ENCODE data around the gene SMG7. TPM values are rescaled to one million over a fixed set of nuclear protein-coding genes. Genes with fewer than 3 reads are reported as not detected.

The SMG7 gene
- total and polyA plus RNA-seq, 8 donors = 13.4 to 44.9 (median 29.1) TPM

DNA sequence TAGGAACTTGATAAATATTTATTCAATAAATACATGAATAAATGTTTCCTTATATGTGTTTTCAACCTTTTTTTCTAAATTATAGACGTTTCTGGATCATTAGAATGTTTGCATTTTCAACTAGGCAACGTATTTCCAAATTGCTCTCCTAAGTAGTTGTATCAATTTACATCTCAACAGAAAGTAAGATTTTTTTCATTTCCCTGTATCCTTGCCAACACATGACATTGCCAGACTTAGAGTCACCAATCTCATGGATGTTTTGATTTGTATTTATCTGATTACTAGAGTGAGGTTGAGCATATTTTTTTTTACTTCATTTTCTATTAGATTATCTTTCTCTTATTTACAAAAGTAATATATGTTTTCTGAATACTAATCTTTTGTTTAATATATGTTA lies 22.2 kb upstream of the SMG7 start:
- intact Hi-C loops (cut with DNase I; ENCODE audit: low total_unique reads) = no loop called here
- Histone ChIP-seq H3K4me1 (no peaks in the 10 kb centered on the region), H3K27ac (no peak overlapping the region), H3K4me3 (no peak overlapping the region), H3K27me3 (peaks cover 0 to 6% (median 0%) of the 10 kb centered on the region in 3 donors), H3K9me3 (no peaks in the 10 kb centered on the region), H3K36me3 (no peaks in the 10 kb centered on the region)
- DNase-seq = no peak
- no peak for TF ChIP-seq EP300 (IDR thresholded peaks at IDR 0.05)
- TF ChIP-seq POLR2A (IDR thresholded peaks at IDR 0.05) = no peak
- no peak for TF ChIP-seq POLR2AphosphoS5 (IDR thresholded peaks at IDR 0.05)
- TF ChIP-seq CTCF (IDR thresholded peaks at IDR 0.05) = no peak
- WGBS, 5 donors = 16 to 34% (median 23%) methylated on average over 2 of the region's 2 CpGs

DNA sequence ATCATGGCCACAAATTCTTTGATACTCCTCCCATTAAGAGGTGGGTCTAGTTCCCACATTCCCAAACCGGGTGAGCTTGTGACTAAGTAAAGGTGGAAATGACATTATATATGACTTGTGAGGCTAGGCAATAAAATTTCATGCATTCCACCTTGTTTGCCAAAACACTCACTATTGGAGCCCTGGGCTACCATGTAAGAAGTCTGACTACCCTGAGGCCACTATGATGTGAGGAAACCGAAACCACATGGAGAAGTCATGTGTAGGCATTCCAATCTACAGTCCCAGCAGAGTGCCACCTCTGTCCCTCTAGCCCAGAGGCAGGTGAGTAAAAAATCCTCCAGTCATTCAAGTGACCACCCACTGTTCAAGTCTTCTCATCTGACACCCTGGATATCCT lies 17.9 kb upstream of the SMG7 start:
- H3K27ac ChIP-seq = no peak overlapping the region
- WGBS, 5 donors = 63 to 78% (median 75%) methylated on average over 2 of the region's 2 CpGs
- H3K36me3 ChIP-seq = no peaks in the 10 kb centered on the region
- DNase-seq = no peak
- H3K4me1 ChIP-seq = no peaks in the 10 kb centered on the region
- H3K27me3 ChIP-seq = peaks cover 0 to 18% (median 0%) of the 10 kb centered on the region in 3 donors
- TF ChIP-seq CTCF (IDR thresholded peaks at IDR 0.05) = no peak
- TF ChIP-seq POLR2A (IDR thresholded peaks at IDR 0.05) = no peak
- TF ChIP-seq EP300 (IDR thresholded peaks at IDR 0.05) = no peak
- no peak for TF ChIP-seq POLR2AphosphoS5 (IDR thresholded peaks at IDR 0.05)
- H3K9me3 ChIP-seq = no peaks in the 10 kb centered on the region
- H3K4me3 ChIP-seq = no peak overlapping the region
- intact Hi-C loops (cut with DNase I; ENCODE audit: low total_unique reads) = no loop called here

DNA sequence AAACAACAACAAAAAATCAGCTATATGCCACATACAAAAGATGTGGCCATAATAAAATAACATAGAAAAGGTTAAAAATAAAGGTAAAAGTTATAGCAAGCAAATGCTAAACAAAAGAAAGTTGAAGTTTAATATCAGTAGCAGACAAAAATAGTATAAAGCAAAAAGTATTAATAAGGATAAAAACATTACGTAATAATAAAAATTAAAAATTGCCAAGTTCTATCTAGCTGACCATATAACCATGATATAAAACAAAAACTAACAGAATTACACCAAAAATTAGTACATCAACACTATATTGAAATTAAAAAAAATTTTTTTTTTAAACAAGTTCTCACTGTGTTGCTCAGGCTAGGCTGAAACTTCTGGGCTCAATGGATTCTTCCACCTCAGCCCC lies 15.5 kb upstream of the SMG7 start:
- DNase-seq = no peak
- WGBS, 5 donors = 86 to 97% (median 95%) methylated on average over 1 of the region's 1 CpG
- peaks cover 0 to 18% (median 0%) of the 10 kb centered on the region in 3 donors for H3K27me3 ChIP-seq
- H3K4me3 ChIP-seq = no peak overlapping the region
- no peak for TF ChIP-seq POLR2A (IDR thresholded peaks at IDR 0.05)
- no peak for TF ChIP-seq EP300 (IDR thresholded peaks at IDR 0.05)
- TF ChIP-seq POLR2AphosphoS5 (IDR thresholded peaks at IDR 0.05) = no peak
- no peak for TF ChIP-seq CTCF (IDR thresholded peaks at IDR 0.05)
- intact Hi-C loops (cut with DNase I; ENCODE audit: low total_unique reads) = no loop called here
- no peak overlapping the region for H3K27ac ChIP-seq
- H3K9me3 ChIP-seq = no peaks in the 10 kb centered on the region
- H3K4me1 ChIP-seq = peaks cover 0 to 14% (median 5%) of the 10 kb centered on the region in 4 donors
- H3K36me3 ChIP-seq = no peaks in the 10 kb centered on the region

DNA sequence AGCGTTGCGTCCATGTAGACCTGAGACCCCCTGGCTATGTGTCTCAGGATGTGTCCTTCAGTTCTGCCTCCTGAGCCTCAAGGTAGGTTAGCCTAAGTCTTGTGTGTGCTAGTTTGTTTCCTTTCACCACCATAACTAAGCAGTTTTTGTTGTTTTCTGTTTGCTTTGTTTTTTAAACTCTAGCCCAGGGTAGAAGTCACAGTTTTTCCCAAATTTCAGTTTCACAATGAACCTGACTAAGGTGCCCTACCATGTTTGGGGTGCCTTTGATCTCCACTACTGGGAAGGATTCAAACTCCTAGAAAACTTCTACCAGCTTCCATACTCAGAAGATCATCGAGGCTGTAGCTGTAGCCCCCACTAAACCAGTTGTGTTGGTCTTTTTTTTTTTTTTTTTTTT lies 14.8 kb upstream of the SMG7 start:
- intact Hi-C loops (cut with DNase I; ENCODE audit: low total_unique reads) = no loop called here
- Histone ChIP-seq H3K4me1 (peaks cover 0 to 17% (median 5%) of the 10 kb centered on the region in 4 donors), H3K27ac (no peak overlapping the region), H3K36me3 (no peaks in the 10 kb centered on the region), H3K27me3 (peaks cover 0 to 18% (median 0%) of the 10 kb centered on the region in 3 donors), H3K4me3 (no peak overlapping the region), H3K9me3 (no peaks in the 10 kb centered on the region)
- 82 to 92% (median 88%) methylated on average over 3 of the region's 3 CpGs for WGBS, 5 donors
- TF ChIP-seq CTCF (IDR thresholded peaks at IDR 0.05) = no peak
- TF ChIP-seq POLR2AphosphoS5 (IDR thresholded peaks at IDR 0.05) = no peak
- no peak for TF ChIP-seq EP300 (IDR thresholded peaks at IDR 0.05)
- no peak for TF ChIP-seq POLR2A (IDR thresholded peaks at IDR 0.05)
- no peak for DNase-seq
